Endodermal cell (in vitro differentiated cells): ENCODE data around the gene NPR1. TPM values are rescaled to one million over a fixed set of nuclear protein-coding genes. Genes with fewer than 3 reads are reported as not detected.
A peak's percentile ranks its signal among the peaks of the same experiment; 100 is the strongest.

ENCODE experiments used
- DNase-seq: peaks from one replicate; pipeline ENCODE4 v3.0.0-alpha.2; 2017
- H3K27ac ChIP-seq: 2 replicates; pipeline ENCODE4 v1.5.1; 2013; ENCODE audit warnings: mild to moderate bottlenecking, low read depth, low read length, moderate library complexity
- H3K27me3 ChIP-seq: 2 replicates; pipeline ENCODE4 v1.6.1; 2013; ENCODE audit warnings: mild to moderate bottlenecking, low read length, moderate library complexity; ENCODE audit not compliant: insufficient read depth, control insufficient read depth, poor library complexity, severe bottlenecking
- H3K36me3 ChIP-seq: 2 replicates; pipeline ENCODE4 v1.7.0; 2013; ENCODE audit warnings: mild to moderate bottlenecking, low read length, moderate library complexity; ENCODE audit not compliant: control insufficient read depth, insufficient read depth
- H3K4me1 ChIP-seq: one replicate; pipeline ENCODE4 v1.7.0; 2013; ENCODE audit warnings: low read length; ENCODE audit not compliant: control insufficient read depth, insufficient read depth
- H3K4me3 ChIP-seq: 2 replicates; pipeline ENCODE4 v1.5.1; 2013; ENCODE audit warnings: mild to moderate bottlenecking, low read length, moderate library complexity
- H3K9ac ChIP-seq: 2 replicates; pipeline ENCODE4 v1.6.1; 2013; ENCODE audit warnings: mild to moderate bottlenecking, low read length, moderate library complexity; ENCODE audit not compliant: poor library complexity, severe bottlenecking; ENCODE audit errors: extremely low read depth
- H3K9me3 ChIP-seq: 2 replicates; pipeline ENCODE4 v1.6.1; 2013; ENCODE audit warnings: mild to moderate bottlenecking, low read length, moderate library complexity; ENCODE audit not compliant: control insufficient read depth
- H3K27ac Mint-ChIP-seq: 2 replicates; pipeline ENCODE4 v1.8.0; 2020; ENCODE audit warnings: mixed read lengths
- H3K27me3 Mint-ChIP-seq: 2 replicates; pipeline ENCODE4 v1.8.0; 2021; ENCODE audit warnings: mild to moderate bottlenecking, mixed read lengths; ENCODE audit not compliant: insufficient read depth
- H3K36me3 Mint-ChIP-seq: 2 replicates; pipeline ENCODE4 v1.8.0; 2020; ENCODE audit warnings: low read depth, mixed read lengths
- H3K4me1 Mint-ChIP-seq: 2 replicates; pipeline ENCODE4 v1.8.0; 2020; ENCODE audit warnings: mixed read lengths
- H3K4me3 Mint-ChIP-seq: 2 replicates; pipeline ENCODE4 v1.8.0; 2020; ENCODE audit warnings: mild to moderate bottlenecking, moderate library complexity, mixed read lengths
- H3K9me3 Mint-ChIP-seq: 2 replicates; pipeline ENCODE4 v1.8.0; 2020; ENCODE audit warnings: mild to moderate bottlenecking, mixed read lengths
- CTCF ChIP-seq: fragments of 200-600 bp; sonication (generic); conservative IDR thresholded peaks from 2 replicates; pipeline ENCODE4 v1.5.0; 2021; ENCODE audit warnings: antibody characterized with exemption, mild to moderate bottlenecking
- WGBS, 2 experiments: methylation state at CpG; one replicate each; pipeline versions ENCODE4 v1.1.5 to v1.1.7; 2013; ENCODE audit warnings: missing lambda C conversion rate in 2 of 2, mixed read lengths in 1 of 2; ENCODE audit not compliant: insufficient coverage in 1 of 2, insufficient read length in 1 of 2; 5-methylcytosine and 5-hydroxymethylcytosine counted together
- total RNA-seq, 2 donors: library from RNA; stranded (reverse); fragmentation: NEBNext Ultra II Directional in 1 of 2; extraction: Animal tissue kit (Norgen Biotek cat#: 25700) in 1 of 2; gene quantifications; 2 replicates in 1 of 2; 3 replicates in 1 of 2; pipeline ENCODE4 v1.2.1, GENCODE V29; 2021

Gene NPR1
- total RNA-seq, 2 donors from 2014 or later = 2.7 to 4.5 TPM

- H3K9me3 Mint-ChIP-seq = no peaks in the 10 kb centered on the region
- peaks cover 15% of the 10 kb centered on the region for H3K4me1 Mint-ChIP-seq
- TF ChIP-seq CTCF = no peak
- peak overlapping the region; percentile 90 for H3K27ac Mint-ChIP-seq
- 48 to 52% methylated on average over 7 to 28 of the region's 29 CpGs for WGBS, 2 experiments
- Histone ChIP-seq H3K4me1 (peaks cover 10% of the 10 kb centered on the region), H3K9me3 (no peaks in the 10 kb centered on the region), H3K27ac (peak overlapping the region; percentile 93), H3K27me3 (no peaks in the 10 kb centered on the region), H3K9ac (no peak overlapping the region), H3K36me3 (no peaks in the 10 kb centered on the region), H3K4me3 (no peak overlapping the region)
- H3K4me3 Mint-ChIP-seq = peak overlapping the region; percentile 25
- no peaks in the 10 kb centered on the region for H3K36me3 Mint-ChIP-seq
- no peaks in the 10 kb centered on the region for H3K27me3 Mint-ChIP-seq
- DNase-seq = peak; percentile 74
Observed at GRCh38 chr1:153698020-153698922, 19.8 kb downstream of the NPR1 start.

GRCh38 chr1:153698923-153699714 lies 20.6 kb downstream of the NPR1 start:
- DNase-seq = no peak
- Mint-ChIP-seq H3K9me3 (no peaks in the 10 kb centered on the region), H3K4me3 (no peak overlapping the region), H3K27ac (no peak overlapping the region), H3K36me3 (no peaks in the 10 kb centered on the region), H3K4me1 (peaks cover 15% of the 10 kb centered on the region), H3K27me3 (no peaks in the 10 kb centered on the region)
- H3K36me3 ChIP-seq = no peaks in the 10 kb centered on the region
- H3K4me3 ChIP-seq = no peak overlapping the region
- no peak overlapping the region for H3K9ac ChIP-seq
- no peak overlapping the region for H3K27ac ChIP-seq
- no peak for TF ChIP-seq CTCF
- no peaks in the 10 kb centered on the region for H3K9me3 ChIP-seq
- WGBS, 2 experiments = 92 to 96% methylated on average over 6 of the region's 6 CpGs
- H3K27me3 ChIP-seq = no peaks in the 10 kb centered on the region
- peaks cover 10% of the 10 kb centered on the region for H3K4me1 ChIP-seq

GRCh38 chr1:153699768-153700167 lies 21.3 kb downstream of the NPR1 start:
- no peak for TF ChIP-seq CTCF
- Histone ChIP-seq H3K9ac (no peak overlapping the region), H3K4me1 (peaks cover 10% of the 10 kb centered on the region), H3K27me3 (no peaks in the 10 kb centered on the region), H3K9me3 (no peaks in the 10 kb centered on the region), H3K4me3 (no peak overlapping the region), H3K36me3 (no peaks in the 10 kb centered on the region), H3K27ac (no peak overlapping the region)
- no peak for DNase-seq
- no peaks in the 10 kb centered on the region for H3K27me3 Mint-ChIP-seq
- H3K9me3 Mint-ChIP-seq = no peaks in the 10 kb centered on the region
- 91 to 95% methylated on average over 4 to 6 of the region's 6 CpGs for WGBS, 2 experiments
- no peaks in the 10 kb centered on the region for H3K36me3 Mint-ChIP-seq
- peaks cover 15% of the 10 kb centered on the region for H3K4me1 Mint-ChIP-seq
- H3K27ac Mint-ChIP-seq = no peak overlapping the region
- H3K4me3 Mint-ChIP-seq = no peak overlapping the region
